A549 (cell line): ENCODE results near the gene ZNF382. TPM values are rescaled to one million over a fixed set of nuclear protein-coding genes. Genes with fewer than 3 reads are reported as not detected.
A peak's percentile ranks its signal among the peaks of the same experiment; 100 is the strongest.

Source experiments
- ATAC-seq, 2 experiments: fragments of 200-7000 bp in 1 of 2; fragments of >200 bp in 1 of 2; cut with Nextera tagmentation in 1 of 2; cut with Tn5 transposase in 1 of 2; 3 replicates each; pipeline versions ENCODE4 v1.8.0 to v1.9.1; 2018 to 2020; ENCODE audit warnings: mild to moderate bottlenecking in 1 of 2, moderate library complexity in 1 of 2
- CTCF ChIA-PET: fragments of 300-600 bp; sonication (Branson Sonifier 250); formaldehyde crosslinking; extraction: SDS; loops from one replicate; lab custom pipeline; 2021; ENCODE audit warnings: antibody characterized with exemption, inconsistent platforms; lab: Yijun Ruan, JAX
- POLR2A ChIA-PET: fragments of 350-600 bp; formaldehyde crosslinking; extraction: SDS; loops from one replicate; lab custom pipeline; 2021; ENCODE audit warnings: antibody characterized with exemption, inconsistent platforms; lab: Yijun Ruan, JAX
- DNase-seq, 2 experiments: peaks; one replicate each; pipeline versions ENCODE4 v3.0.0 to v3.0.0-alpha.2; 2011 to 2016; ENCODE audit warnings: low read depth in 1 of 2, low spot score in 1 of 2
- FAIRE-seq: peaks from 2 replicates; lab custom pipeline; 2011; peaks lifted over from hg19 to GRCh38; lab: Jason Lieb, UNC
- H3K27ac ChIP-seq, 2 experiments: fragments of >200 bp; sonication (Bioruptor Twin); formaldehyde crosslinking; 3 replicates each; pipeline ENCODE4 v1.5.1; 2016 to 2017
- H3K4me1 ChIP-seq: fragments of >200 bp; sonication (Bioruptor Twin); formaldehyde crosslinking; 3 replicates; pipeline ENCODE4 v1.6.1; 2016
- H3K4me2 ChIP-seq: fragments of >200 bp; sonication (Bioruptor Twin); formaldehyde crosslinking; 3 replicates; pipeline ENCODE4 v1.6.1; 2016
- H3K4me3 ChIP-seq: fragments of >200 bp; sonication (Bioruptor Twin); formaldehyde crosslinking; 3 replicates; pipeline ENCODE4 v1.5.1; 2016
- H3K9me3 ChIP-seq: fragments of >200 bp; sonication (Bioruptor Twin); formaldehyde crosslinking; 3 replicates; pipeline ENCODE4 v1.6.1; 2016
- BHLHE40 ChIP-seq: IDR thresholded peaks from 2 replicates; pipeline ENCODE4 v1.6.1; 2012; ENCODE audit warnings: low read depth, low read length, inconsistent platforms
- CBX8 ChIP-seq: fragments of 200-600 bp; sonication (generic); IDR thresholded peaks from 2 replicates; pipeline ENCODE4 v1.6.1; 2016
- CEBPB ChIP-seq, 2 experiments: fragments of >200 bp in 1 of 2; sonication (Bioruptor Twin) in 1 of 2; formaldehyde crosslinking in 1 of 2; IDR thresholded peaks; 2 replicates each; pipeline ENCODE4 v1.6.1; 2012 to 2016
- E2F6 ChIP-seq: IDR thresholded peaks from 2 replicates; pipeline ENCODE4 v1.6.1; 2012; ENCODE audit warnings: low read depth, borderline replicate concordance
- EHF ChIP-seq: fragments of 250-450 bp; sonication (Bioruptor Pico); IDR thresholded peaks from 2 replicates; pipeline ENCODE4 v1.5.0; 2020; ENCODE audit warnings: mild to moderate bottlenecking
- EHMT2 ChIP-seq: fragments of 200-600 bp; sonication (generic); IDR thresholded peaks from 2 replicates; pipeline ENCODE4 v1.6.1; 2016; ENCODE audit warnings: antibody characterized with exemption, low read depth, mild to moderate bottlenecking, moderate library complexity
- ELK1 ChIP-seq: fragments of 150-350 bp; IDR thresholded peaks from 2 replicates; pipeline ENCODE4 v1.6.1; 2014; ENCODE audit warnings: low read depth, mild to moderate bottlenecking, low read length
- ESRRA ChIP-seq: fragments of 150-350 bp; IDR thresholded peaks from 2 replicates; pipeline ENCODE4 v1.6.1; 2014; ENCODE audit warnings: mild to moderate bottlenecking, low read length, borderline replicate concordance
- FOSB ChIP-seq: fragments of 250-450 bp; sonication (Bioruptor Pico); IDR thresholded peaks from 2 replicates; pipeline ENCODE4 v1.5.0; 2020; ENCODE audit warnings: mild to moderate bottlenecking, moderate library complexity
- HEYL ChIP-seq: fragments of 250-450 bp; sonication (Bioruptor Pico); IDR thresholded peaks from 2 replicates; pipeline ENCODE4 v1.8.0; 2021; ENCODE audit warnings: mild to moderate bottlenecking, moderate library complexity
- HOXB5 ChIP-seq: fragments of 250-450 bp; sonication (Bioruptor Pico); IDR thresholded peaks from 2 replicates; pipeline ENCODE4 v1.5.0; 2020; ENCODE audit warnings: mild to moderate bottlenecking, moderate library complexity
- JUNB ChIP-seq: fragments of >200 bp; sonication (Bioruptor Twin); formaldehyde crosslinking; IDR thresholded peaks from 2 replicates; pipeline ENCODE4 v1.6.1; 2016
- KDM5A ChIP-seq: fragments of 200-600 bp; sonication (generic); IDR thresholded peaks from 2 replicates; pipeline ENCODE4 v1.6.1; 2016; ENCODE audit warnings: antibody characterized with exemption, mild to moderate bottlenecking
- MAZ ChIP-seq: fragments of 150-350 bp; IDR thresholded peaks from 2 replicates; pipeline ENCODE4 v1.6.1; 2014; ENCODE audit warnings: antibody characterized with exemption, low read depth, low read length, borderline replicate concordance
- NPAS2 ChIP-seq: fragments of 250-450 bp; sonication (Bioruptor Pico); IDR thresholded peaks from 2 replicates; pipeline ENCODE4 v1.8.0; 2022; ENCODE audit warnings: mild to moderate bottlenecking, moderate library complexity, borderline replicate concordance
- PBX3 ChIP-seq: IDR thresholded peaks from 2 replicates; pipeline ENCODE4 v1.6.1; 2012
- POLR2A ChIP-seq: IDR thresholded peaks from 2 replicates; pipeline ENCODE4 v1.6.1; 2012; ENCODE audit warnings: mild to moderate bottlenecking, low read length
- POLR2AphosphoS2 ChIP-seq: conservative IDR thresholded peaks from 2 replicates; pipeline ENCODE4 v1.6.1; 2012; ENCODE audit warnings: low read length, improper control_type of control experiment, inconsistent platforms
- RAD21 ChIP-seq, 2 experiments: fragments of >200 bp in 1 of 2; sonication (Bioruptor Twin) in 1 of 2; formaldehyde crosslinking in 1 of 2; IDR thresholded peaks in 1 of 2; conservative IDR thresholded peaks in 1 of 2; 2 replicates in 1 of 2; 3 replicates in 1 of 2; pipeline ENCODE4 v1.6.1; 2012 to 2018; ENCODE audit warnings: inconsistent platforms in 1 of 2
- REST ChIP-seq: fragments of 200-600 bp; sonication (generic); IDR thresholded peaks from 2 replicates; pipeline ENCODE4 v1.6.1; 2016; ENCODE audit warnings: antibody characterized with exemption, mild to moderate bottlenecking, moderate library complexity
- RNF2 ChIP-seq: fragments of 200-600 bp; sonication (generic); IDR thresholded peaks from 2 replicates; pipeline ENCODE4 v1.6.1; 2016; ENCODE audit warnings: low read depth, mild to moderate bottlenecking, antibody characterized with exemption, moderate library complexity, borderline replicate concordance
- SMC3 ChIP-seq: fragments of >200 bp; sonication (Bioruptor Twin); formaldehyde crosslinking; IDR thresholded peaks from 3 replicates; pipeline ENCODE4 v1.6.1; 2018; ENCODE audit warnings: inconsistent platforms
- SREBF2 ChIP-seq: fragments of 450-650 bp; IDR thresholded peaks from 2 replicates; pipeline ENCODE4 v1.6.1; 2014; ENCODE audit warnings: mild to moderate bottlenecking, moderate library complexity
- TFCP2L1 ChIP-seq: fragments of 250-450 bp; sonication (Bioruptor Pico); IDR thresholded peaks from 2 replicates; pipeline ENCODE4 v1.5.0; 2021; ENCODE audit warnings: mild to moderate bottlenecking
- USF2 ChIP-seq: fragments of 450-650 bp; IDR thresholded peaks from 2 replicates; pipeline ENCODE4 v1.6.1; 2014; ENCODE audit warnings: antibody characterized with exemption
- WGBS: methylation state at CpG from one replicate; pipeline ENCODE4 v1.1.6; 2017; ENCODE audit errors: missing lambda C conversion rate; 5-methylcytosine and 5-hydroxymethylcytosine counted together
- polyA plus RNA-seq, 4 experiments: library from polyadenylated mRNA; depleted of rRNA in 3 of 4; stranded (reverse); fragments of >200 nt; fragmentation: RNase III in 1 of 4; extraction: RNeasy Plus Mini Kit Qiagen cat#74134 plus additional on column Dnase treatment in 1 of 4; gene quantifications; 2 replicates in 3 of 4; 3 replicates in 1 of 4; pipeline ENCODE4 v1.2.3, GENCODE V29; 2011 to 2017

Gene ZNF382
- polyA plus RNA-seq, 2 of the 4 experiments (the other 2 are of a cell fraction): 0.08 to 0.30 TPM

- Histone ChIP-seq H3K9me3 (peaks cover 99% of the 10 kb centered on the region), H3K27ac (no peak overlapping the region), H3K4me1 (no peaks in the 10 kb centered on the region), H3K4me2 (no peak overlapping the region), H3K4me3 (no peak overlapping the region)
- no peak for ATAC-seq
- POLR2A ChIA-PET: no interaction called here
- CTCF ChIA-PET: no interaction called here
- peak; percentile 43 for FAIRE-seq
- WGBS: 64% methylated on average over 2 of the region's 2 CpGs
- DNase-seq: no peak
- TF ChIP-seq BHLHE40 (no peak), MAZ (no peak), EHF (CRISPR knock-in tag) (no peak), SREBF2 (no peak)
These were observed 41.6 kb downstream of the ZNF382 start for GRCh38 chr19:36646746-36647145.

- FAIRE-seq: peak; percentile 99
- ChIA-PET POLR2A (no interaction called here), CTCF (interaction anchor here (1.1 kb wide), 1 partner anchor 576 kb away, joined by 3 read pairs; no protein-coding TSS in a partner anchor)
- peaks cover 97% of the 10 kb centered on the region for H3K9me3 ChIP-seq
- no peak for TF ChIP-seq EHF (CRISPR knock-in tag)
- TF ChIP-seq PBX3: no peak
- TF ChIP-seq ELK1: no peak
- TF ChIP-seq KDM5A: no peak
- TF ChIP-seq BHLHE40: no peak
- no peak for TF ChIP-seq POLR2AphosphoS2
- TF ChIP-seq FOSB: no peak
- no peak for TF ChIP-seq JUNB
- TF ChIP-seq SREBF2: no peak
- TF ChIP-seq SMC3: no peak
- TF ChIP-seq RNF2: no peak
- no peak for TF ChIP-seq NPAS2 (CRISPR knock-in tag)
- no peak for TF ChIP-seq USF2
- WGBS: 91% methylated on average over 1 of the region's 1 CpG
- H3K4me2 ChIP-seq: no peak overlapping the region
- ATAC-seq: no peak
- no peak for DNase-seq
- no peak overlapping the region for H3K27ac ChIP-seq
- no peaks in the 10 kb centered on the region for H3K4me1 ChIP-seq
- no peak overlapping the region for H3K4me3 ChIP-seq
These were observed 47.8 kb downstream of the ZNF382 start for GRCh38 chr19:36652958-36653357.

- CTCF ChIA-PET: interaction anchor here (0.7 kb wide), 1 partner anchor 240 kb away, joined by 4 read pairs; no protein-coding TSS in a partner anchor
- no peak for ATAC-seq
- no peak for TF ChIP-seq EHMT2
- TF ChIP-seq E2F6: no peak
- TF ChIP-seq CBX8: no peak
- no peak for TF ChIP-seq FOSB
- TF ChIP-seq REST: no peak
- TF ChIP-seq TFCP2L1: no peak
- TF ChIP-seq HOXB5 (CRISPR knock-in tag): no peak
- no peak for TF ChIP-seq PBX3
- no peak for TF ChIP-seq POLR2A
- no peak for TF ChIP-seq ESRRA
- no peak for TF ChIP-seq RAD21 (conservative IDR thresholded peaks at IDR 0.05 in 1 of 2, IDR thresholded peaks at IDR 0.05 in 1 of 2)
- TF ChIP-seq HEYL (CRISPR knock-in tag): no peak
- no peak for TF ChIP-seq MAZ
- no peak for TF ChIP-seq CEBPB (IDR thresholded peaks at IDR 0.05)
- TF ChIP-seq, all 56 proteins: peak for 0
- Histone ChIP-seq H3K4me3 (peak overlapping the region; percentile 77), H3K4me2 (peak overlapping the region; percentile 81), H3K4me1 (no peaks in the 10 kb centered on the region), H3K27ac (peak overlapping the region; percentile 79 to 85), H3K9me3 (peaks cover 81% of the 10 kb centered on the region)
- FAIRE-seq (peak; percentile 74), DNase-seq (no peak)
- POLR2A ChIA-PET: interaction anchor here (0.8 to 1.6 kb wide), 4 partner anchors 21 to 551 kb away, joined by 3 to 11 read pairs (median 4); partner anchors contain the start of genes POLR2I, ZNF529, ZNF566 and ZNF567
- 50% methylated on average over 14 of the region's 14 CpGs for WGBS
These were observed 60.7 kb downstream of the ZNF382 start for GRCh38 chr19:36665832-36666231.
